ENCODE data around the gene ZKSCAN3. TPM values are rescaled to one million over a fixed set of nuclear protein-coding genes. Genes with fewer than 3 reads are reported as not detected.
"Not testable (repeated sequence)": the region's sequence is repeated elsewhere in the genome, so short reads cannot be mapped to it uniquely, and the experiment has no call there.

Gene ZKSCAN3
- total and polyA plus RNA-seq, 2 of the 4 experiments (the other 2 are of a cell fraction), result 3.7 to 4.8 TPM

GRCh38 chr6:28403923-28404322 is 54.2 kb downstream of the ZKSCAN3 start:
- H2AK9ac ChIP-seq (replicated peaks; ENCODE audit: low read depth, low read length, poor library complexity); ATAC-seq (ENCODE audit: low read depth); H3K79me1 ChIP-seq (ENCODE audit: low read depth in 1 of 2, low read length in 2 of 2); H3K9me3 ChIP-seq (ENCODE audit: control insufficient read depth, insufficient read depth, low read length); H2BK15ac ChIP-seq (ENCODE audit: low read depth, low read length); H3K4me1 ChIP-seq (ENCODE audit: control insufficient read depth, insufficient read depth, low read length); H3K14ac ChIP-seq (replicated peaks; ENCODE audit: low read depth, low read length); H3K27me3 ChIP-seq (ENCODE audit: control insufficient read depth, insufficient read depth, low read length); H4K8ac ChIP-seq (ENCODE audit: low read depth in 2 of 2, low read length in 2 of 2); H2BK5ac ChIP-seq (ENCODE audit: low read depth, low read length, poor library complexity, severe bottlenecking); H3K23ac ChIP-seq (ENCODE audit: low read depth, low read length); H2AK5ac ChIP-seq (ENCODE audit: low read depth, low read length); H3K18ac ChIP-seq (ENCODE audit: low read depth, low read length); H2BK20ac ChIP-seq (ENCODE audit: low read depth, low read length); H2BK120ac ChIP-seq (ENCODE audit: low read depth, low read length); BruUV-seq (replicated peaks); H3K9me1 ChIP-seq (ENCODE audit: insufficient read depth, low read length); H4K20me1 ChIP-seq (ENCODE audit: insufficient read depth, low read length); DNase-seq; H4K91ac ChIP-seq (ENCODE audit: insufficient read depth, low read depth, low read length); H3K27ac ChIP-seq (ENCODE audit: insufficient read depth, low read length); H3K36me3 ChIP-seq (ENCODE audit: control insufficient read depth, insufficient read depth, low read length); H3K4ac ChIP-seq (ENCODE audit: low read depth, low read length); dilution Hi-C loops (cut with HindIII; ENCODE audit: low sequenced_read_pairs, unreplicated experiment); in situ Hi-C loops (cut with MboI; ENCODE audit: low sequenced_read_pairs); POLR2A ChIA-PET (ENCODE audit: unreplicated experiment); H2AFZ ChIP-seq (replicated peaks; ENCODE audit: low read length, poor library complexity); H4K5ac ChIP-seq (ENCODE audit: low read depth, low read length); H3K4me2 ChIP-seq (ENCODE audit: low read depth, low read length); H3K9ac ChIP-seq (ENCODE audit: low read depth, low read length); H3K56ac ChIP-seq (ENCODE audit: extremely low read depth, insufficient read depth, low read length); H3K4me3 ChIP-seq (ENCODE audit: insufficient read depth, low read depth, low read length): not testable (repeated sequence)
- CTCF ChIA-PET, result interaction anchor here (0.6 kb wide), 1 partner anchor 476 kb away, joined by 6 read pairs; no protein-coding TSS in a partner anchor
- WGBS, 2 experiments (ENCODE audit: extremely low coverage in 2 of 2, insufficient read length in 1 of 2), result no CpG with 5 or more reads among the region's 5 CpGs
- intact Hi-C loops (cut with micrococcal nuclease), result loop anchor here (10.0 kb wide), 1 partner anchor 181 kb away; a partner anchor contains a TSS
